Parathyroid adenoma (tissue), 2 donors: ENCODE data around the gene CALR3.

Experiments used
- H2AFZ ChIP-seq: fragments of 300-600 bp; sonication (generic); one replicate; pipeline ENCODE4 v1.7.0; 2017; ENCODE audit warnings: antibody characterized with exemption, mild to moderate bottlenecking
- H3K27ac ChIP-seq: fragments of 300-600 bp; sonication (generic); one replicate; pipeline ENCODE4 v1.7.0; 2017
- H3K27me3 ChIP-seq: fragments of 300-600 bp; sonication (generic); one replicate; pipeline ENCODE4 v1.7.0; 2017; ENCODE audit warnings: low read length; ENCODE audit not compliant: control insufficient read depth, insufficient read depth
- H3K36me3 ChIP-seq: fragments of 300-600 bp; sonication (generic); one replicate; pipeline ENCODE4 v1.7.0; 2017; ENCODE audit warnings: low read length; ENCODE audit not compliant: control insufficient read depth, insufficient read depth
- H3K4me1 ChIP-seq: fragments of 300-600 bp; sonication (generic); one replicate; pipeline ENCODE4 v1.7.0; 2017; ENCODE audit warnings: control low read depth
- H3K4me2 ChIP-seq: fragments of 300-600 bp; sonication (generic); one replicate; pipeline ENCODE4 v1.7.0; 2017; ENCODE audit warnings: low read length
- H3K4me3 ChIP-seq: fragments of 300-600 bp; sonication (generic); one replicate; pipeline ENCODE4 v1.7.0; 2017; ENCODE audit warnings: low read depth, low read length
- H3K79me2 ChIP-seq: fragments of 300-600 bp; sonication (generic); one replicate; pipeline ENCODE4 v1.7.0; 2017; ENCODE audit warnings: control low read depth
- H3K9ac ChIP-seq: fragments of 300-600 bp; sonication (generic); one replicate; pipeline ENCODE4 v1.7.0; 2017; ENCODE audit warnings: mild to moderate bottlenecking
- H3K9me3 ChIP-seq: fragments of 300-600 bp; sonication (generic); one replicate; pipeline ENCODE4 v1.7.0; 2017; ENCODE audit warnings: low read length; ENCODE audit not compliant: control insufficient read depth
- CTCF ChIP-seq: fragments of 300-600 bp; sonication (generic); IDR thresholded peaks from one replicate; pipeline ENCODE4 v1.7.0; 2017; ENCODE audit warnings: antibody characterized with exemption, mild to moderate bottlenecking
- donor health status: primary hyperparathyroidism.

The CALR3 gene

GRCh38 chr19:16460454-16460853 is 35.5 kb downstream of the CALR3 start:
- H3K36me3 ChIP-seq, result no peaks in the 10 kb centered on the region
- peaks cover 71% of the 10 kb centered on the region for H3K79me2 ChIP-seq
- no peak overlapping the region for H3K4me3 ChIP-seq
- no peaks in the 10 kb centered on the region for H3K27me3 ChIP-seq
- H3K27ac ChIP-seq, result no peak overlapping the region
- peaks cover 50% of the 10 kb centered on the region for H3K4me1 ChIP-seq
- no peak overlapping the region for H2AFZ ChIP-seq
- H3K4me2 ChIP-seq, result no peak overlapping the region
- no peak for TF ChIP-seq CTCF
- H3K9ac ChIP-seq, result no peak overlapping the region
- no peaks in the 10 kb centered on the region for H3K9me3 ChIP-seq

GRCh38 chr19:16459680-16460079 is 36.3 kb downstream of the CALR3 start:
- Histone ChIP-seq H3K4me1 (peaks cover 49% of the 10 kb centered on the region), H3K4me3 (no peak overlapping the region), H3K9me3 (no peaks in the 10 kb centered on the region), H3K27me3 (no peaks in the 10 kb centered on the region), H3K4me2 (no peak overlapping the region), H3K9ac (no peak overlapping the region), H3K27ac (no peak overlapping the region), H3K36me3 (no peaks in the 10 kb centered on the region), H2AFZ (no peak overlapping the region), H3K79me2 (peaks cover 66% of the 10 kb centered on the region)
- TF ChIP-seq CTCF, result no peak

GRCh38 chr19:16458391-16459341 is 37.3 kb downstream of the CALR3 start:
- Histone ChIP-seq H3K9me3 (no peaks in the 10 kb centered on the region), H3K27ac (peak overlapping the region; percentile 80), H3K27me3 (no peaks in the 10 kb centered on the region), H3K4me2 (peak overlapping the region; percentile 51), H3K9ac (no peak overlapping the region), H2AFZ (no peak overlapping the region), H3K4me3 (peak overlapping the region; percentile 17), H3K79me2 (peaks cover 55% of the 10 kb centered on the region), H3K4me1 (peaks cover 45% of the 10 kb centered on the region), H3K36me3 (no peaks in the 10 kb centered on the region)
- no peak for TF ChIP-seq CTCF

- Histone ChIP-seq H3K9ac (no peak overlapping the region), H3K9me3 (no peaks in the 10 kb centered on the region), H3K27me3 (no peaks in the 10 kb centered on the region), H3K4me3 (no peak overlapping the region), H3K4me2 (peak overlapping the region; percentile 51), H3K79me2 (peaks cover 53% of the 10 kb centered on the region), H3K36me3 (no peaks in the 10 kb centered on the region), H3K4me1 (peaks cover 40% of the 10 kb centered on the region), H2AFZ (peak overlapping the region; percentile 62), H3K27ac (peak overlapping the region; percentile 80)
- no peak for TF ChIP-seq CTCF
Measured at GRCh38 chr19:16457954-16458331, 38.0 kb downstream of the CALR3 start.
